ENCODE data around the gene FAM32A. TPM values are rescaled to one million over a fixed set of nuclear protein-coding genes. Genes with fewer than 3 reads are reported as not detected.

The FAM32A gene
- total RNA-seq, 1 experiment from 2014 or later = 55.7 TPM

- H3K9me3 ChIP-seq (ENCODE audit: low read length) = no peaks in the 10 kb centered on the region
- H3K4me2 ChIP-seq (ENCODE audit: low read depth, low read length, poor library complexity, severe bottlenecking) = no peak overlapping the region
- no peaks in the 10 kb centered on the region; the same call in 1 of the 2 replicates for H4K20me1 ChIP-seq (ENCODE audit: insufficient read depth, low read depth, low read length)
- H3K27ac ChIP-seq (ENCODE audit: low read length) = no peak overlapping the region
- H2AFZ ChIP-seq (ENCODE audit: low read length) = no peak overlapping the region
- no peaks in the 10 kb centered on the region for H3K27me3 ChIP-seq (ENCODE audit: low read length)
- DNase-seq = no peak
- no peak overlapping the region for H3K9ac ChIP-seq (ENCODE audit: low read length)
- no peaks in the 10 kb centered on the region for H3K4me1 ChIP-seq (ENCODE audit: low read length)
- no peak overlapping the region for H3K4me3 ChIP-seq (ENCODE audit: low read length)
- peaks cover 4% of the 10 kb centered on the region for H3K36me3 ChIP-seq (ENCODE audit: insufficient read depth, low read length)
- H3K79me2 ChIP-seq (ENCODE audit: low read length) = no peaks in the 10 kb centered on the region
- no peaks in the 10 kb centered on the region for H3K9me2 ChIP-seq (replicated peaks; ENCODE audit: insufficient read depth, low read length)
Measured at GRCh38 chr19:16233081-16233776, 48.0 kb downstream of the FAM32A start.

- Histone ChIP-seq H3K4me1 (ENCODE audit: low read length) (no peaks in the 10 kb centered on the region), H3K9ac (ENCODE audit: low read length) (no peak overlapping the region), H3K27me3 (ENCODE audit: low read length) (no peaks in the 10 kb centered on the region), H3K4me3 (ENCODE audit: low read length) (no peak overlapping the region), H2AFZ (ENCODE audit: low read length) (no peak overlapping the region), H4K20me1 (ENCODE audit: insufficient read depth, low read depth, low read length) (no peaks in the 10 kb centered on the region; the same call in 1 of the 2 replicates), H3K9me2 (replicated peaks; ENCODE audit: insufficient read depth, low read length) (no peaks in the 10 kb centered on the region), H3K9me3 (ENCODE audit: low read length) (no peaks in the 10 kb centered on the region), H3K27ac (ENCODE audit: low read length) (no peak overlapping the region), H3K4me2 (ENCODE audit: low read depth, low read length, poor library complexity, severe bottlenecking) (no peak overlapping the region), H3K79me2 (ENCODE audit: low read length) (no peaks in the 10 kb centered on the region), H3K36me3 (ENCODE audit: insufficient read depth, low read length) (peaks cover 4% of the 10 kb centered on the region)
- no peak for DNase-seq
Measured at GRCh38 chr19:16233836-16234551, 48.8 kb downstream of the FAM32A start.

GRCh38 chr19:16234552-16235445 is 49.6 kb downstream of the FAM32A start:
- Histone ChIP-seq H3K4me1 (ENCODE audit: low read length) (no peaks in the 10 kb centered on the region), H3K9me2 (replicated peaks; ENCODE audit: insufficient read depth, low read length) (no peaks in the 10 kb centered on the region), H3K9ac (ENCODE audit: low read length) (no peak overlapping the region), H3K9me3 (ENCODE audit: low read length) (no peaks in the 10 kb centered on the region), H3K27me3 (ENCODE audit: low read length) (no peaks in the 10 kb centered on the region), H2AFZ (ENCODE audit: low read length) (no peak overlapping the region), H3K27ac (ENCODE audit: low read length) (no peak overlapping the region), H3K79me2 (ENCODE audit: low read length) (no peaks in the 10 kb centered on the region), H3K36me3 (ENCODE audit: insufficient read depth, low read length) (peaks cover 4% of the 10 kb centered on the region), H4K20me1 (ENCODE audit: insufficient read depth, low read depth, low read length) (no peaks in the 10 kb centered on the region; the same call in 1 of the 2 replicates), H3K4me3 (ENCODE audit: low read length) (no peak overlapping the region), H3K4me2 (ENCODE audit: low read depth, low read length, poor library complexity, severe bottlenecking) (no peak overlapping the region)
- DNase-seq = no peak

GRCh38 chr19:16235811-16236652 is 50.8 kb downstream of the FAM32A start:
- H3K9ac ChIP-seq (ENCODE audit: low read length) = no peak overlapping the region
- no peaks in the 10 kb centered on the region for H3K4me1 ChIP-seq (ENCODE audit: low read length)
- no peaks in the 10 kb centered on the region for H3K79me2 ChIP-seq (ENCODE audit: low read length)
- H3K4me3 ChIP-seq (ENCODE audit: low read length) = no peak overlapping the region
- no peaks in the 10 kb centered on the region; the same call in 1 of the 2 replicates for H4K20me1 ChIP-seq (ENCODE audit: insufficient read depth, low read depth, low read length)
- no peak for DNase-seq
- H3K9me3 ChIP-seq (ENCODE audit: low read length) = no peaks in the 10 kb centered on the region
- H3K36me3 ChIP-seq (ENCODE audit: insufficient read depth, low read length) = no peaks in the 10 kb centered on the region; the same call in 1 of the 2 replicates
- H3K4me2 ChIP-seq (ENCODE audit: low read depth, low read length, poor library complexity, severe bottlenecking) = no peak overlapping the region
- H3K9me2 ChIP-seq (replicated peaks; ENCODE audit: insufficient read depth, low read length) = no peaks in the 10 kb centered on the region
- H2AFZ ChIP-seq (ENCODE audit: low read length) = no peak overlapping the region
- H3K27me3 ChIP-seq (ENCODE audit: low read length) = no peaks in the 10 kb centered on the region
- H3K27ac ChIP-seq (ENCODE audit: low read length) = no peak overlapping the region

Small RNA genes within 50 kb of the gene (small RNA-seq; reads per million reads assigned to genes)
- gene RF00017 = not detected

Other genes starting within 250 kb of the FAM32A start
- gene OR10H4, start 236.4 kb upstream of the FAM32A start, total RNA-seq (2014; rRNA removed; shearing (Covaris generic); ENCODE audit: low replicate concordance) = not detected in 2 replicates
- gene TPM4, start 108.9 kb upstream of the FAM32A start, total RNA-seq (2014; rRNA removed; shearing (Covaris generic); ENCODE audit: low replicate concordance) = 76.7 and 76.9 TPM in 2 replicates
- gene RAB8A, start 73.5 kb upstream of the FAM32A start, total RNA-seq (2014; rRNA removed; shearing (Covaris generic); ENCODE audit: low replicate concordance) = 30.2 and 48.8 TPM in 2 replicates
- 22.7 and 27.4 TPM in 2 replicates for gene HSH2D, start 41.7 kb upstream of the FAM32A start, total RNA-seq (2014; rRNA removed; shearing (Covaris generic); ENCODE audit: low replicate concordance)
- not detected in 2 replicates for gene CIB3, start 11.9 kb upstream of the FAM32A start, total RNA-seq (2014; rRNA removed; shearing (Covaris generic); ENCODE audit: low replicate concordance)
- gene AP1M1, start 12.5 kb downstream of the FAM32A start, total RNA-seq (2014; rRNA removed; shearing (Covaris generic); ENCODE audit: low replicate concordance) = 43.3 and 68.5 TPM in 2 replicates
- 0.22 TPM in 1 of 2 replicates, not detected in the other for gene KLF2, start 139.4 kb downstream of the FAM32A start, total RNA-seq (2014; rRNA removed; shearing (Covaris generic); ENCODE audit: low replicate concordance)